ENCODE data around the gene PPP1R15B.
A peak's percentile ranks its signal among the peaks of the same experiment; 100 is the strongest.

PPP1R15B gene

GRCh38 chr1:204413170-204413535, 1.5 kb upstream of the PPP1R15B start:
- ATAC-seq (replicated peaks; ENCODE audit: extremely low read depth, poor library complexity, severe bottlenecking), result no peak
- H3K27ac Mint-ChIP-seq (ENCODE audit: low read depth), result peak overlapping the region; percentile 99

GRCh38 chr1:204410688-204411450, 748 bp downstream of the PPP1R15B start:
- Mint-ChIP-seq H3K4me1 (peaks cover 34% of the 10 kb centered on the region), H3K9me3 (no peaks in the 10 kb centered on the region), H3K27ac (ENCODE audit: low read depth) (peak overlapping the region; percentile 99), H3K36me3 (ENCODE audit: insufficient read depth) (peaks cover 32% of the 10 kb centered on the region), H3K4me3 (peak overlapping the region; percentile 90), H3K27me3 (no peaks in the 10 kb centered on the region)
- peak; percentile 7 for ATAC-seq (replicated peaks; ENCODE audit: extremely low read depth, poor library complexity, severe bottlenecking)
- no peak for DNase-seq (ENCODE audit: low spot score in 2 of 2)

More at GRCh38 chr1:204413170-204413535, 1.5 kb upstream of the PPP1R15B start:
- peak overlapping the region; percentile 50 for H3K4me3 Mint-ChIP-seq
- peaks cover 23% of the 10 kb centered on the region for H3K36me3 Mint-ChIP-seq (ENCODE audit: insufficient read depth)
- DNase-seq (ENCODE audit: low spot score in 2 of 2), result no peak
- peaks cover 27% of the 10 kb centered on the region for H3K4me1 Mint-ChIP-seq
- H3K27me3 Mint-ChIP-seq, result no peaks in the 10 kb centered on the region
- H3K9me3 Mint-ChIP-seq, result no peaks in the 10 kb centered on the region

GRCh38 chr1:204409836-204410687, 1.6 kb downstream of the PPP1R15B start:
- H3K4me3 Mint-ChIP-seq, result peak overlapping the region; percentile 90
- H3K4me1 Mint-ChIP-seq, result peaks cover 36% of the 10 kb centered on the region
- ATAC-seq (replicated peaks; ENCODE audit: extremely low read depth, poor library complexity, severe bottlenecking) (no peak), DNase-seq (ENCODE audit: low spot score in 2 of 2) (no peak)
- H3K27me3 Mint-ChIP-seq, result no peaks in the 10 kb centered on the region
- no peaks in the 10 kb centered on the region for H3K9me3 Mint-ChIP-seq
- peak overlapping the region; percentile 99 for H3K27ac Mint-ChIP-seq (ENCODE audit: low read depth)
- peaks cover 38% of the 10 kb centered on the region for H3K36me3 Mint-ChIP-seq (ENCODE audit: insufficient read depth)

- Mint-ChIP-seq H3K36me3 (ENCODE audit: insufficient read depth) (peaks cover 46% of the 10 kb centered on the region), H3K4me1 (peaks cover 36% of the 10 kb centered on the region), H3K27ac (ENCODE audit: low read depth) (peak overlapping the region; percentile 99), H3K27me3 (no peaks in the 10 kb centered on the region), H3K4me3 (peak overlapping the region; percentile 90), H3K9me3 (no peaks in the 10 kb centered on the region)
- DNase-seq (ENCODE audit: low spot score in 2 of 2), result no peak
- no peak for ATAC-seq (replicated peaks; ENCODE audit: extremely low read depth, poor library complexity, severe bottlenecking)
Measured at GRCh38 chr1:204409123-204409522, 2.5 kb downstream of the PPP1R15B start.

GRCh38 chr1:204408602-204409001, 3.0 kb downstream of the PPP1R15B start:
- Mint-ChIP-seq H3K27ac (ENCODE audit: low read depth) (peak overlapping the region; percentile 99), H3K4me1 (peaks cover 36% of the 10 kb centered on the region), H3K36me3 (ENCODE audit: insufficient read depth) (peaks cover 51% of the 10 kb centered on the region), H3K9me3 (no peaks in the 10 kb centered on the region), H3K27me3 (no peaks in the 10 kb centered on the region), H3K4me3 (peak overlapping the region; percentile 90)
- no peak for DNase-seq (ENCODE audit: low spot score in 2 of 2)
- ATAC-seq (replicated peaks; ENCODE audit: extremely low read depth, poor library complexity, severe bottlenecking), result no peak

GRCh38 chr1:204408074-204408507, 3.5 kb downstream of the PPP1R15B start:
- peaks cover 52% of the 10 kb centered on the region for H3K36me3 Mint-ChIP-seq (ENCODE audit: insufficient read depth)
- DNase-seq (ENCODE audit: low spot score in 2 of 2), result no peak

GRCh38 chr1:204407295-204407971, 4.2 kb downstream of the PPP1R15B start:
- Mint-ChIP-seq H3K4me3 (peak overlapping the region; percentile 90), H3K9me3 (no peaks in the 10 kb centered on the region), H3K27ac (ENCODE audit: low read depth) (peak overlapping the region; percentile 99), H3K36me3 (ENCODE audit: insufficient read depth) (peaks cover 56% of the 10 kb centered on the region), H3K27me3 (no peaks in the 10 kb centered on the region), H3K4me1 (peaks cover 31% of the 10 kb centered on the region)
- ATAC-seq (replicated peaks; ENCODE audit: extremely low read depth, poor library complexity, severe bottlenecking), result no peak
- no peak for DNase-seq (ENCODE audit: low spot score in 2 of 2)

More at GRCh38 chr1:204408074-204408507, 3.5 kb downstream of the PPP1R15B start:
- Mint-ChIP-seq H3K9me3 (no peaks in the 10 kb centered on the region), H3K4me3 (peak overlapping the region; percentile 90), H3K27me3 (no peaks in the 10 kb centered on the region), H3K4me1 (peaks cover 34% of the 10 kb centered on the region), H3K27ac (ENCODE audit: low read depth) (peak overlapping the region; percentile 99)
- ATAC-seq (replicated peaks; ENCODE audit: extremely low read depth, poor library complexity, severe bottlenecking), result no peak

GRCh38 chr1:204406621-204407020, 5.0 kb downstream of the PPP1R15B start:
- Mint-ChIP-seq H3K36me3 (ENCODE audit: insufficient read depth) (peaks cover 60% of the 10 kb centered on the region), H3K27ac (ENCODE audit: low read depth) (peak overlapping the region; percentile 27)

GRCh38 chr1:204405988-204406387, 5.6 kb downstream of the PPP1R15B start:
- no peaks in the 10 kb centered on the region for H3K9me3 Mint-ChIP-seq

More at GRCh38 chr1:204406621-204407020, 5.0 kb downstream of the PPP1R15B start:
- Mint-ChIP-seq H3K4me1 (peaks cover 31% of the 10 kb centered on the region), H3K27me3 (no peaks in the 10 kb centered on the region), H3K9me3 (no peaks in the 10 kb centered on the region), H3K4me3 (peak overlapping the region; percentile 90)
- ATAC-seq (replicated peaks; ENCODE audit: extremely low read depth, poor library complexity, severe bottlenecking) (no peak), DNase-seq (ENCODE audit: low spot score in 2 of 2) (no peak)

GRCh38 chr1:204404629-204405028, 7.0 kb downstream of the PPP1R15B start:
- Mint-ChIP-seq H3K4me1 (peaks cover 36% of the 10 kb centered on the region), H3K36me3 (ENCODE audit: insufficient read depth) (peaks cover 67% of the 10 kb centered on the region), H3K27me3 (no peaks in the 10 kb centered on the region), H3K27ac (ENCODE audit: low read depth) (no peak overlapping the region), H3K4me3 (no peak overlapping the region), H3K9me3 (no peaks in the 10 kb centered on the region)
- ATAC-seq (replicated peaks; ENCODE audit: extremely low read depth, poor library complexity, severe bottlenecking) (no peak), DNase-seq (ENCODE audit: low spot score in 2 of 2) (no peak)

More at GRCh38 chr1:204405988-204406387, 5.6 kb downstream of the PPP1R15B start:
- ATAC-seq (replicated peaks; ENCODE audit: extremely low read depth, poor library complexity, severe bottlenecking) (no peak), DNase-seq (ENCODE audit: low spot score in 2 of 2) (no peak)
- Mint-ChIP-seq H3K27me3 (no peaks in the 10 kb centered on the region), H3K36me3 (ENCODE audit: insufficient read depth) (peaks cover 61% of the 10 kb centered on the region), H3K4me3 (peak overlapping the region; percentile 90), H3K27ac (ENCODE audit: low read depth) (peak overlapping the region; percentile 27), H3K4me1 (peaks cover 33% of the 10 kb centered on the region)

- H3K27ac Mint-ChIP-seq (ENCODE audit: low read depth), result no peak overlapping the region
- no peaks in the 10 kb centered on the region for H3K27me3 Mint-ChIP-seq
- ATAC-seq (replicated peaks; ENCODE audit: extremely low read depth, poor library complexity, severe bottlenecking) (no peak), DNase-seq (ENCODE audit: low spot score in 2 of 2) (no peak)
- peaks cover 71% of the 10 kb centered on the region for H3K36me3 Mint-ChIP-seq (ENCODE audit: insufficient read depth)
- H3K4me3 Mint-ChIP-seq, result no peak overlapping the region
- no peaks in the 10 kb centered on the region for H3K9me3 Mint-ChIP-seq
- peaks cover 20% of the 10 kb centered on the region for H3K4me1 Mint-ChIP-seq
Measured at GRCh38 chr1:204402391-204402790, 9.2 kb downstream of the PPP1R15B start.

GRCh38 chr1:204401730-204402129, 9.9 kb downstream of the PPP1R15B start:
- Mint-ChIP-seq H3K4me1 (peaks cover 16% of the 10 kb centered on the region), H3K27ac (ENCODE audit: low read depth) (no peak overlapping the region), H3K4me3 (no peak overlapping the region), H3K27me3 (no peaks in the 10 kb centered on the region), H3K36me3 (ENCODE audit: insufficient read depth) (peaks cover 72% of the 10 kb centered on the region), H3K9me3 (no peaks in the 10 kb centered on the region)
- DNase-seq (ENCODE audit: low spot score in 2 of 2) (no peak), ATAC-seq (replicated peaks; ENCODE audit: extremely low read depth, poor library complexity, severe bottlenecking) (no peak)
